GM12874 (cell line): ENCODE data around the gene AGAP3.

ENCODE experiments used
- TF ChIP-seq, protein P1 (sequence below): IDR thresholded peaks from 2 replicates; pipeline ENCODE4 v1.5.1; 2011; ENCODE audit warnings: low read depth, mild to moderate bottlenecking, control low read depth, low read length, moderate library complexity; ENCODE audit not compliant: insufficient read depth

Gene AGAP3

DNA sequence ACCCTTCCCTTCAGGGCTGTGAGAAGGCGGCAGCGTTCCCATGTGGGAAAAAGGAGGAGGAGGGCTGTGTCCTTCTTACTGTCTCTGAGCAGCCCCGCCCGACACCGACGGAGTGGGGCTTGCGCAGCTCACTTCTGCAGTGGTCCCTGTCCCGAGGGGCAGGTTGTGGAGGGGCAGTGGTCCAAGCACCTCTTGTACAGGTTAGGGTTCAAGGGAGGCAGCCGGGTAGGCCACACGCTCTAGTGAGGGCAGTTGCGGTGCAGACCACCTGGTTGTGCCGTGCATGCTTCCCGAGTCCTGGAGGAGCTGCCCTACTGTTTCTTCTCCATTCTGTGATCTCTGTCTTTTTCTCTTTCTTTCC, 32.8 kb downstream of the AGAP3 start:
- TF ChIP-seq, protein P1, sequence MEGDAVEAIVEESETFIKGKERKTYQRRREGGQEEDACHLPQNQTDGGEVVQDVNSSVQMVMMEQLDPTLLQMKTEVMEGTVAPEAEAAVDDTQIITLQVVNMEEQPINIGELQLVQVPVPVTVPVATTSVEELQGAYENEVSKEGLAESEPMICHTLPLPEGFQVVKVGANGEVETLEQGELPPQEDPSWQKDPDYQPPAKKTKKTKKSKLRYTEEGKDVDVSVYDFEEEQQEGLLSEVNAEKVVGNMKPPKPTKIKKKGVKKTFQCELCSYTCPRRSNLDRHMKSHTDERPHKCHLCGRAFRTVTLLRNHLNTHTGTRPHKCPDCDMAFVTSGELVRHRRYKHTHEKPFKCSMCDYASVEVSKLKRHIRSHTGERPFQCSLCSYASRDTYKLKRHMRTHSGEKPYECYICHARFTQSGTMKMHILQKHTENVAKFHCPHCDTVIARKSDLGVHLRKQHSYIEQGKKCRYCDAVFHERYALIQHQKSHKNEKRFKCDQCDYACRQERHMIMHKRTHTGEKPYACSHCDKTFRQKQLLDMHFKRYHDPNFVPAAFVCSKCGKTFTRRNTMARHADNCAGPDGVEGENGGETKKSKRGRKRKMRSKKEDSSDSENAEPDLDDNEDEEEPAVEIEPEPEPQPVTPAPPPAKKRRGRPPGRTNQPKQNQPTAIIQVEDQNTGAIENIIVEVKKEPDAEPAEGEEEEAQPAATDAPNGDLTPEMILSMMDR = no peak

DNA sequence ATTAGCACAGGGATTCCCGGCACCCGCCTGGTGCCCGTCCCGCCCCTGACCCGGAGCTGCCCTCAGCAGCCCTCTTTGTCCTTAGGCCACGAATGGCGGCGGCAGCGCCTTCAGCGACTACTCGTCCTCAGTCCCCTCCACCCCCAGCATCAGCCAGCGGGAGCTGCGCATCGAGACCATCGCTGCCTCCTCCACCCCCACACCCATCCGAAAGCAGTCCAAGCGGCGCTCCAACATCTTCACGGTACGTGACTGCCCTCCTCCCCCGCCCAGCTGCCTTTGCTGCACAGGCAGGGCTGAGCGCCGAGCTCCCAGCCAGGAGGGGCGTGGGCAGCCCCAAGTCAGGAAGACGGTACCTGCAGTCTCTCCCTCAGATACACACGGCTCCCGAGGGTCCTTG, 33.6 kb downstream of the AGAP3 start:
- TF ChIP-seq, protein P1 = no peak

DNA sequence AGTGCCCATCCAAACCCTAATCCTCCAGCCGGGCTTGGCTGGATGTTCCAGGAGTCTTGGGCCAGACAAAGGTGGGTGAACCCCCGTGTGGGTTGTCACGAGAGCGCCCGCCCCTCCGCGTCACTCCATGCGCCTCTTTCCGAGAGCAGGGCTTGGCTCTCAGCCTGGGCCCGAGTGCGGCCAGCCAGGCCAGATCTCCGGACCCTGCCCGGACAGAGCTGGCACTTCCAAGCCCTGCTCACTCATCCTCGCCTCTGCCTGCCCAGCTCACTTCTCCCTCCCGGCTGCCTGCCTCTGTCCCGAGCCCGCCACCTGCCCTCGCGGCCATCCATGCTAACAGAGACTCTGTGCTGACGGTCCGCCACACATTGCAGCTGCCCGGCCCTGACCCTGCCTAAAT, 34.6 kb downstream of the AGAP3 start:
- TF ChIP-seq, protein P1 = no peak

DNA sequence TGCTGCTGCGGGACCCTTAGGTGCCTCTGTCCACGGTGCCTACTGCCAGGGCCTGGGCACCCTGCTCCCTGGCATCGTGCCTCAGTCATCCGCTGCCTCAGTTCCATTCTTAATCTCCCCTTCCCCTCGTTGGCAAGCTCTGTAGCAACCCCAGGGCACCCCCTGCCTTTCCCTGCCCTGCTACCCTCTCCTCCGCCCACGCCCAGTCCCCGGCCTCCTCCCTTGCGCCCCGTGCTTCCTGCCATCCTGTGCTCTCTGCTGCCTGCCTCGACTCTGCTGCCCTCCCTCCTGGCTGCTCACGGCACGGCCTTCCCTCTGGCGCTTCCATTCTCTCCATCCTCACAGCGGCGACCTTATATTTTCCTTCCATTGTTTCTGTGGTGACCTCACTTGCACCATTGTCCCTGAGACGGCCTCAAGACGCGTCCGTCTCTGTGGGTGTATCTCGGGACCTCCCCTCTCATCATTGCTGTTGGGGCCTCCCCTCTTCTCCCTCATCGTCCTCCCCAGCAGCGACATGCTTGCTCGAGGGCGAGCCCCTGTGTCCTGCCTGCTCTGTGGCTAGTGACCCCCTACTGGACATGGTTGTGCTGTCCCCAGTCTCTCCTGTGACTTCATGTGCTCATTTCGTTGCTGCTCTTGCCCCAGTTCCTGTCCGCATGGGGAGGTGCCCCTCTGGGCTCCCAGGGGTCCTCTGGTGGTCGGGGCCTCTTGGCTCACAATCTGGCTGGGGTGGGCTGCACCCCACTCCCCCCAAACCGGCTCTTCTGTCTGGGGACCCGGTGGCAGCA, 35.3 kb downstream of the AGAP3 start:
- TF ChIP-seq, protein P1 = no peak

DNA sequence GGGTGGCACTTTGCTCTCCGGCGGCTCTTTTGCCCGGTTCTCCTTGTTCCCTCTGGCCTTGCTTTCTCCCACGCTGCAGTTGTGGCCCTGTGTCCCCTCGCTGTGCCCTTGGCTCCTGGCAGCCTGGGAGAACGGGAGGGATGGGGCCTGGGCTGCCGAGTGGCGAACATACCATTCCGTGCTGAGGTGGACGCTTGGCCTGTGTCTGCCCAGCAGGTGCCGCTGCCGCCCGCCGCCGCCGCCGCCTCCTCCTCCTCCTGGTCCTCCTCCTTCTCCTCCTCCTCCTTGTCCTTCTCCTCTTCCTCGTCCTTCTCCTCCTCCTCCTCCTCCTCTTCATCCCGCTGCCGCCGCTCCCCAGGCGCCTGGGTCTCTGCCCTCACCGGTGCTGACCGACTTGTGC, 36.0 kb downstream of the AGAP3 start:
- TF ChIP-seq, protein P1 = no peak

DNA sequence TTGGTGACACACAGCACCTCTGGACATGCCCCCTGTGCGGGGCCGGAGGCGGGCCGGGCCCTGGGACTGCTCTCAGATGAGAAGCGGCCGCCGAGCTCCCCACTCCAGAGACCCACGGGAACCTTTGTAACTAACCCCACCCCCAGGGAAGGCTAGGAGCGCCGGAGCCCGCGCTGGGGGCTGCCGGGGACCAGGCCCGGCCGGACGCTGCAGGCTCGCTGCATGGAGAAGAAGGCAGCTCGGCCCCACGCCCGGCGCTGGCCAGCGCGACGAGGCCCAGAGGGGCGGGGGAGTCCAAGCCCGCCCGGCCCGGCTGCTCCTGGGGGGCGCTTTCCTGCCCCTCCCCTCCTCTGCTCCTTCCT, 36.5 kb downstream of the AGAP3 start:
- TF ChIP-seq, protein P1 = no peak

DNA sequence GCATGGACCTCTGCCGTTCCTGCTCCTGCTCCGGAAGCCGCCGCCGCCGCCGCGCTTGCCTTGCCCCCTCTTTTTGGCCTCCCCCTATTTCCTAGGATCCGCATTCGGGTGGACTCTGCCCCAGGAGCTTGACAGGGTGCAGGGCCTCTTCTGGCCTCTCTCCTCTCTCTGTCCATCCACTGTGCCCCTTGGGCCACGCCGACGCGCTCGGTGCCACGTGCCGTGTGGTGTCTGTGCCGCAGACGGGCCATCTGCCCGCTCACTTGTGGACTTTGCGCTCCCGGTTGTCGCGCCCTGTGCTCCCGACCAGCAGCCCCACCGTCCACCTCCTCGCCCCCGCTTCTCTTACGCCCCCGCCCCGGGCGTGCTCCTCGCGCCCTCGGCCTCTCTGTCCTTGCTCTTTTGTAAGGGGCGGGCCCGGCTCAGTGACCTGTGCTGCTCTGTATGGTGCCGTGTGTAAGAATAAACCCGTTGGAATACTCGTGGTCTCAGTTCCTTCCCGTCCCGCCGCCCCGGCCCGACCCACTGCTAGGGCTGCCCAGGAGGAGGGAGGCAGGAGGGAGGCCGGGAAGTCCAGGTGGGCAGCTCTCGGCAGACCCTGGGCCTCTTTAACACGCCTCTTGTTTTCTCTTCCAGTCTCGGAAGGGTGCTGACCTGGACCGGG, 37.0 kb downstream of the AGAP3 start:
- TF ChIP-seq, protein P1 = no peak
